Endothelial cell of umbilical vein (primary cell): ENCODE results near the gene CPA3. TPM values are rescaled to one million over a fixed set of nuclear protein-coding genes. Genes with fewer than 3 reads are reported as not detected.

Experiments used
- BruUV-seq: library from RNA; stranded (reverse); fragments of 400-500 nt; replicated peaks from 2 replicates; lab custom pipeline; 2021; lab: Mats Ljungman, UMichigan
- CTCF ChIA-PET: fragments of 300-600, 350-600 bp; sonication (Branson Sonifier 250); formaldehyde crosslinking; loops from one replicate; lab custom pipeline; 2021; ENCODE audit warnings: antibody characterized with exemption, inconsistent platforms; lab: Charles Lee
- POLR2A ChIA-PET: fragments of 300-600, 350-600 bp; sonication (Branson Sonifier 250); formaldehyde crosslinking; loops from one replicate; lab custom pipeline; 2021; ENCODE audit warnings: antibody characterized with exemption, inconsistent platforms; lab: Charles Lee
- DNase-seq: peaks from one replicate; pipeline ENCODE4 v3.0.0-alpha.2; 2011; ENCODE audit warnings: low read depth, low spot score
- FAIRE-seq: peaks from 2 replicates; lab custom pipeline; 2011; peaks lifted over from hg19 to GRCh38; lab: Jason Lieb, UNC
- H2AFZ ChIP-seq: 2 replicates; pipeline ENCODE4 v1.6.0; 2012; ENCODE audit warnings: low read depth, low read length, control low read depth, inconsistent platforms
- H3K27ac ChIP-seq: 2 replicates; pipeline ENCODE4 v1.5.1; 2011; ENCODE audit warnings: low read depth, mild to moderate bottlenecking, control low read depth, low read length, moderate library complexity; ENCODE audit not compliant: insufficient read depth
- H3K27me3 ChIP-seq, 2 experiments: 2 replicates each; pipeline versions ENCODE4 v1.6.0 to v1.6.1; 2011; ENCODE audit warnings: low read length in 2 of 2, mixed read lengths in 1 of 2; ENCODE audit not compliant: control insufficient read depth in 2 of 2, insufficient read depth in 2 of 2
- H3K36me3 ChIP-seq, 2 experiments: 2 replicates in 1 of 2; 3 replicates in 1 of 2; pipeline ENCODE4 v1.5.1; 2011; ENCODE audit warnings: low read length in 2 of 2, mild to moderate bottlenecking in 1 of 2, moderate library complexity in 1 of 2; ENCODE audit not compliant: control insufficient read depth in 2 of 2, insufficient read depth in 2 of 2; ENCODE audit errors: extremely low read depth in 1 of 2
- H3K4me1 ChIP-seq: 3 replicates; pipeline ENCODE4 v1.5.1; 2011; ENCODE audit warnings: mild to moderate bottlenecking, low read length; ENCODE audit not compliant: control insufficient read depth, insufficient read depth; ENCODE audit errors: extremely low read depth
- H3K4me2 ChIP-seq: 2 replicates; pipeline ENCODE4 v1.6.1; 2011; ENCODE audit warnings: low read length, control low read depth, mixed read lengths; ENCODE audit not compliant: insufficient read depth
- H3K4me3 ChIP-seq, 3 experiments: fragments of 200-600 bp in 1 of 3; sonication (generic), shearing (Covaris generic) in 1 of 3; replicated peaks in 1 of 3; 2 replicates each; pipeline ENCODE4 v1.5.1; 2011 to 2016; ENCODE audit warnings: control low read depth in 3 of 3, low read length in 3 of 3, mild to moderate bottlenecking in 2 of 3, inconsistent platforms in 1 of 3, low read depth in 1 of 3, moderate library complexity in 1 of 3; ENCODE audit not compliant: insufficient read depth in 1 of 3
- H3K79me2 ChIP-seq: 2 replicates; pipeline ENCODE4 v1.6.0; 2012; ENCODE audit warnings: low read length, inconsistent platforms; ENCODE audit not compliant: control insufficient read depth, insufficient read depth
- H3K9ac ChIP-seq: replicated peaks from 2 replicates; pipeline ENCODE3; 2011; ENCODE audit warnings: low read length, control low read depth; ENCODE audit not compliant: insufficient read depth; ENCODE audit errors: extremely low read depth
- H3K9me1 ChIP-seq: replicated peaks from 3 replicates; pipeline ENCODE4 v1.6.0; 2011; ENCODE audit warnings: mild to moderate bottlenecking, low read length; ENCODE audit not compliant: control insufficient read depth, insufficient read depth; ENCODE audit errors: extremely low read depth
- H3K9me3 ChIP-seq: replicated peaks from 2 replicates; pipeline ENCODE4 v1.5.1; 2012; ENCODE audit warnings: low read length, inconsistent platforms; ENCODE audit not compliant: control insufficient read depth, insufficient read depth
- H4K20me1 ChIP-seq: replicated peaks from 2 replicates; pipeline ENCODE3; 2011; ENCODE audit warnings: mild to moderate bottlenecking, low read length; ENCODE audit not compliant: control insufficient read depth, insufficient read depth; ENCODE audit errors: extremely low read depth
- EZH2 ChIP-seq: IDR thresholded peaks from 2 replicates; pipeline ENCODE4 v1.6.1; 2012; ENCODE audit warnings: borderline replicate concordance, low read depth, mild to moderate bottlenecking, moderate library complexity, low read length, inconsistent platforms; ENCODE audit not compliant: severe bottlenecking
- FOS ChIP-seq: IDR thresholded peaks from 2 replicates; pipeline ENCODE4 v1.6.1; 2011; ENCODE audit warnings: mild to moderate bottlenecking, low read length, moderate library complexity, borderline replicate concordance; ENCODE audit not compliant: insufficient read depth
- GATA2 ChIP-seq: IDR thresholded peaks from 2 replicates; pipeline ENCODE4 v1.7.0; 2011; ENCODE audit warnings: low read depth, mild to moderate bottlenecking, moderate library complexity, mixed read lengths, low read length; ENCODE audit not compliant: insufficient read length, insufficient read depth
- JUN ChIP-seq: IDR thresholded peaks from 2 replicates; pipeline ENCODE4 v1.6.1; 2011; ENCODE audit warnings: borderline replicate concordance, low read depth; ENCODE audit not compliant: insufficient read length, insufficient read depth
- MYC ChIP-seq: IDR thresholded peaks from one replicate; pipeline ENCODE4 v1.6.1; 2011; ENCODE audit warnings: mild to moderate bottlenecking, low read depth, low read length
- POLR2A ChIP-seq: IDR thresholded peaks from 2 replicates; pipeline ENCODE4 v1.6.1; 2012; ENCODE audit warnings: low read depth, mild to moderate bottlenecking, control low read depth, low read length
- POLR2AphosphoS5 ChIP-seq: IDR thresholded peaks from 2 replicates; pipeline ENCODE4 v1.6.1; 2012; ENCODE audit warnings: low read depth, mild to moderate bottlenecking, control low read depth, low read length, moderate library complexity; ENCODE audit not compliant: insufficient read depth
- dilution Hi-C: fragments of 300-500 bp; cut with MboI; formaldehyde crosslinking; loops from one replicate; pipeline ENCODE4 v1.15.0; 2019; ENCODE audit warnings: low sequenced_read_pairs; ENCODE audit not compliant: extremely low pct_ligation_motif_present
- intact Hi-C: fragments of 100-400 bp; cut with micrococcal nuclease; formaldehyde crosslinking; loops from one replicate; pipeline ENCODE4 v1.10.0; 2022
- polyA plus RNA-seq, 4 experiments: library from polyadenylated mRNA; depleted of rRNA in 3 of 4; stranded (reverse) in 3 of 4; unstranded in 1 of 4; fragments of >200 nt; gene quantifications; 2 replicates each; pipeline versions ENCODE4 v1.2.1 to v1.2.3, GENCODE V29; 2011 to 2012; ENCODE audit warnings: missing spikeins in 1 of 4
- total RNA-seq: library from RNA; stranded (reverse); gene quantifications from 2 replicates; pipeline ENCODE4 v1.2.3, GENCODE V29; 2021
- TF ChIP-seq, protein P1 (sequence below), 2 donors: IDR thresholded peaks; 1 replicate in 1 of 2; 2 replicates in 1 of 2; pipeline ENCODE4 v1.5.1; 2011; ENCODE audit warnings: low read length in 2 of 2, mild to moderate bottlenecking in 2 of 2, moderate library complexity in 2 of 2, control low read depth in 1 of 2, inconsistent platforms in 1 of 2, low read depth in 1 of 2; ENCODE audit not compliant: insufficient read depth in 1 of 2; ENCODE audit errors: extremely low read depth in 1 of 2
- TF ChIP-seq, protein P2 (sequence below): IDR thresholded peaks from 2 replicates; pipeline ENCODE4 v1.6.1; 2011; ENCODE audit not compliant: insufficient read depth, insufficient read length

Gene CPA3
- total and polyA plus RNA-seq, 2 donors (not counting 3 experiments of a cell fraction or from before 2014, with no cell fraction given), result 1.7 to 6.4 TPM

DNA sequence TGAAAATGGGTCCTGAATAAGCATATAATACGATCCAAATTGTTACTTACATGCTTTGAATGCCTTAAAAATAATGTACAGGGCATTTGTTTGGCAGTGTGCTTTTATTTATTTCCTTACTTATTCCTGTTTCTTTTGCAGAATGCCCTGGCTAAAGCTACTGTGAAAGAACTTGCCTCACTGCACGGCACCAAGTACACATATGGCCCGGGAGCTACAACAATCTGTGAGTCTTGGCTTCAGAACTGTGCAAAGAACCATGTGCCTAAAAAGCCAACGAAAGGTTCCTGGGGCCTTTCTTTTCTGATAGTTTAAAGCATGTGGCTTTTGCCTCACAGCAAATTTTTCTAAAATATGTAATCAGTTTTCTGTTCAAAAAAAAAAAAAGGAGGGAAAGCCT lies 7.8 kb upstream of the CPA3 start:
- intact Hi-C loops (no loop called here), dilution Hi-C loops (no loop called here)
- H3K9me1 ChIP-seq, result no peaks in the 10 kb centered on the region
- no peaks in the 10 kb centered on the region for H3K79me2 ChIP-seq
- POLR2A ChIA-PET, result no interaction called here
- no peaks in the 10 kb centered on the region for H4K20me1 ChIP-seq
- FAIRE-seq (no peak), DNase-seq (no peak)
- H3K4me1 ChIP-seq, result no peaks in the 10 kb centered on the region
- no peak overlapping the region for H3K9ac ChIP-seq
- H3K27ac ChIP-seq, result no peak overlapping the region
- TF ChIP-seq FOS, result no peak
- TF ChIP-seq POLR2AphosphoS5, result no peak
- TF ChIP-seq POLR2A, result no peak
- TF ChIP-seq GATA2, result no peak
- TF ChIP-seq EZH2, result no peak
- TF ChIP-seq, protein P1, sequence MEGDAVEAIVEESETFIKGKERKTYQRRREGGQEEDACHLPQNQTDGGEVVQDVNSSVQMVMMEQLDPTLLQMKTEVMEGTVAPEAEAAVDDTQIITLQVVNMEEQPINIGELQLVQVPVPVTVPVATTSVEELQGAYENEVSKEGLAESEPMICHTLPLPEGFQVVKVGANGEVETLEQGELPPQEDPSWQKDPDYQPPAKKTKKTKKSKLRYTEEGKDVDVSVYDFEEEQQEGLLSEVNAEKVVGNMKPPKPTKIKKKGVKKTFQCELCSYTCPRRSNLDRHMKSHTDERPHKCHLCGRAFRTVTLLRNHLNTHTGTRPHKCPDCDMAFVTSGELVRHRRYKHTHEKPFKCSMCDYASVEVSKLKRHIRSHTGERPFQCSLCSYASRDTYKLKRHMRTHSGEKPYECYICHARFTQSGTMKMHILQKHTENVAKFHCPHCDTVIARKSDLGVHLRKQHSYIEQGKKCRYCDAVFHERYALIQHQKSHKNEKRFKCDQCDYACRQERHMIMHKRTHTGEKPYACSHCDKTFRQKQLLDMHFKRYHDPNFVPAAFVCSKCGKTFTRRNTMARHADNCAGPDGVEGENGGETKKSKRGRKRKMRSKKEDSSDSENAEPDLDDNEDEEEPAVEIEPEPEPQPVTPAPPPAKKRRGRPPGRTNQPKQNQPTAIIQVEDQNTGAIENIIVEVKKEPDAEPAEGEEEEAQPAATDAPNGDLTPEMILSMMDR (IDR thresholded peaks at IDR 0.05; ENCODE audit: extremely low read depth in 1 of 2, insufficient read depth in 1 of 2, low read depth in 1 of 2, low read length in 2 of 2), result no peak
- TF ChIP-seq MYC, result no peak
- TF ChIP-seq, protein P2, sequence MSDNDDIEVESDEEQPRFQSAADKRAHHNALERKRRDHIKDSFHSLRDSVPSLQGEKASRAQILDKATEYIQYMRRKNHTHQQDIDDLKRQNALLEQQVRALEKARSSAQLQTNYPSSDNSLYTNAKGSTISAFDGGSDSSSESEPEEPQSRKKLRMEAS, result no peak
- TF ChIP-seq JUN, result no peak
- no peak overlapping the region for H2AFZ ChIP-seq
- CTCF ChIA-PET, result interaction anchor here (1.5 to 1.8 kb wide), 2 partner anchors 11 to 86 kb away, joined by 4 to 6 read pairs; no protein-coding TSS in a partner anchor
- H3K4me3 ChIP-seq, result no peak overlapping the region
- no peaks in the 10 kb centered on the region for H3K36me3 ChIP-seq
- peaks cover 5 to 30% of the 10 kb centered on the region in 2 experiments for H3K27me3 ChIP-seq
- no TSS peak for BruUV-seq
- H3K4me2 ChIP-seq, result no peak overlapping the region
- no peaks in the 10 kb centered on the region for H3K9me3 ChIP-seq
